ENCODE results near the gene CACNA2D4. TPM values are rescaled to one million over a fixed set of nuclear protein-coding genes. Genes with fewer than 3 reads are reported as not detected.
"Not testable (repeated sequence)": the region's sequence is repeated elsewhere in the genome, so short reads cannot be mapped to it uniquely, and the experiment has no call there.

Gene CACNA2D4
- total RNA-seq, 6 experiments from 2014 or later: 0.07 to 0.26 (median 0.23) TPM; not detected in 2

DNA sequence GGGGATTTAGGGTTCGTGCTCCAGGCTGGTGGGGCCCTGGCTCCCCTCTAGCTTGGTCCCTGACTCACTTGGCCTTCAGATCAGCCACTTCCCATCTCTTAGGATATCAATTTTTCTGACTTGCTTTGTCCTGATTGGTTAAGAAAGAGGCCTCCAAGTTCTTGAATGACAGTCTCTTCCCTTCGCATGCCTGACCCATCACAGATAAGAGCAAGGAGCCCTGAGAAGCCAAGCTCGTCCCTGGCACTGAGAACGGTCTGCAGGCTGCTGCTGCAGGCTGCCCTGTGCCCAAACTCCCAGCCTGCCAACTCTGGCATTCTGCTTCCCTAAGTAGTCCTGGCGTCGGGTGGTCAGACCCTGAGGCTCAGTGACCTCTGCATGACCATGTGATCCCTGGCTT lies 98.9 kb downstream of the CACNA2D4 start:
- Mint-ChIP-seq H3K27ac (no peak overlapping the region), H3K4me1 (ENCODE audit: low read depth) (no peaks in the 10 kb centered on the region), H3K4me3 (no peak overlapping the region), H3K27me3 (ENCODE audit: insufficient read depth) (peaks cover 78% of the 10 kb centered on the region), H3K36me3 (ENCODE audit: low read depth) (no peaks in the 10 kb centered on the region), H3K9me3 (no peaks in the 10 kb centered on the region)
- DNase-seq: no peak
- no peak for TF ChIP-seq CTCF (IDR thresholded peaks at IDR 0.05)

GRCh38 chr12:1819050-1819449 lies 99.4 kb downstream of the CACNA2D4 start:
- Mint-ChIP-seq H3K27ac (no peak overlapping the region), H3K36me3 (ENCODE audit: low read depth) (no peaks in the 10 kb centered on the region), H3K9me3 (no peaks in the 10 kb centered on the region), H3K27me3 (ENCODE audit: insufficient read depth) (peaks cover 81% of the 10 kb centered on the region), H3K4me1 (ENCODE audit: low read depth) (no peaks in the 10 kb centered on the region), H3K4me3 (no peak overlapping the region)
- no peak for DNase-seq
- TF ChIP-seq CTCF (IDR thresholded peaks at IDR 0.05): no peak

DNA sequence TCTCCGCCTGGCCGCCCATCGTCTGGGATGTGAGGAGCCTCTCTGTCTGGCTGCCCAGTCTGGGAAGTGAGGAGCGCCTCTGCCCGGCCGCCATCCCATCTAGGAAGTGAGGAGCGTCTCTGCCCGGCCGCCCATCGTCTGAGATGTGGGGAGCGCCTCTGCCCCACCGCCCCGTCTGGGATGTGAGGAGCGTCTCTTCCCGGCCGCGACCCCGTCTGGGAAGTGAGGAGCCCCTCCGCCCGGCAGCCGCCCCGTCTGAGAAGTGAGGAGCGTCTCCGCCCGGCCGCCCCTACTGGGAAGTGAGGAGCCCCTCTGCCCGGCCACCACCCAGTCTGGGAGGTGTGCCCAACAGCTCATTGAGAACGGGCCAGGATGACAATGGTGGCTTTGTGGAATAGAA lies 100.5 kb downstream of the CACNA2D4 start:
- not testable (repeated sequence) for H3K36me3 Mint-ChIP-seq (ENCODE audit: low read depth); H3K4me1 Mint-ChIP-seq (ENCODE audit: low read depth); H3K27ac Mint-ChIP-seq; H3K4me3 Mint-ChIP-seq; H3K9me3 Mint-ChIP-seq; DNase-seq
- H3K27me3 Mint-ChIP-seq (ENCODE audit: insufficient read depth): peaks cover 77% of the 10 kb centered on the region

DNA sequence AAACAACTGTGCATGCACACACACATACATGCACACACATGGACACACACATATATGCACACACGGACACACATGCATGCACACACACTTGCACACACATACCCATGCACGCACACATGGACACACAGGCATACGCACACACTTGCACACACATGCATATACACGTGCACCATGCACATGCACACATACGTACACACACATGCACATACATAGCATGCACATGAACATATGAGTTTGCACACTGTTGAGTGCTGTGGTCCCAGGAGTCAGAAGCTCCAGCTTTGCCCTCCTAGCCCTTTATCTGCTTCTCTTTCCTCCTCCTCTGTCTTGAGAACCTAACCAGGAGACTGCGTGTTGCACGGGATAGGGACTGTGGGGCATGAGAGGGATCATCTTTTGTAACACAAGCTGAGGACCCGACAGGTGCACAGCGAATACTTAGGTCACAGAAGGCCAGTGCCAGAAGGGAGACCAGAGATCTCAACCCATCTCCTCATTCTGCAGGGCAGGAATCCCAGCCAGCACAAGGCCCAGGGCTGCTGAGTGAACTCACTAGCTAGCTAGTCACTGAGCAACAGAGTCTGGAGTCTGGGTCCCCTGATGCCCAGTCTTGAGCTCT lies 101.6 kb downstream of the CACNA2D4 start:
- Mint-ChIP-seq H3K27me3 (ENCODE audit: insufficient read depth) (peaks cover 73% of the 10 kb centered on the region), H3K9me3 (no peaks in the 10 kb centered on the region), H3K27ac (no peak overlapping the region), H3K4me3 (no peak overlapping the region), H3K4me1 (ENCODE audit: low read depth) (0 out of 2 replicates have a peak, but pooled peaks cover 5% of the 10 kb centered on the region), H3K36me3 (ENCODE audit: low read depth) (no peaks in the 10 kb centered on the region)
- TF ChIP-seq CTCF (IDR thresholded peaks at IDR 0.05): no peak
- no peak for DNase-seq

DNA sequence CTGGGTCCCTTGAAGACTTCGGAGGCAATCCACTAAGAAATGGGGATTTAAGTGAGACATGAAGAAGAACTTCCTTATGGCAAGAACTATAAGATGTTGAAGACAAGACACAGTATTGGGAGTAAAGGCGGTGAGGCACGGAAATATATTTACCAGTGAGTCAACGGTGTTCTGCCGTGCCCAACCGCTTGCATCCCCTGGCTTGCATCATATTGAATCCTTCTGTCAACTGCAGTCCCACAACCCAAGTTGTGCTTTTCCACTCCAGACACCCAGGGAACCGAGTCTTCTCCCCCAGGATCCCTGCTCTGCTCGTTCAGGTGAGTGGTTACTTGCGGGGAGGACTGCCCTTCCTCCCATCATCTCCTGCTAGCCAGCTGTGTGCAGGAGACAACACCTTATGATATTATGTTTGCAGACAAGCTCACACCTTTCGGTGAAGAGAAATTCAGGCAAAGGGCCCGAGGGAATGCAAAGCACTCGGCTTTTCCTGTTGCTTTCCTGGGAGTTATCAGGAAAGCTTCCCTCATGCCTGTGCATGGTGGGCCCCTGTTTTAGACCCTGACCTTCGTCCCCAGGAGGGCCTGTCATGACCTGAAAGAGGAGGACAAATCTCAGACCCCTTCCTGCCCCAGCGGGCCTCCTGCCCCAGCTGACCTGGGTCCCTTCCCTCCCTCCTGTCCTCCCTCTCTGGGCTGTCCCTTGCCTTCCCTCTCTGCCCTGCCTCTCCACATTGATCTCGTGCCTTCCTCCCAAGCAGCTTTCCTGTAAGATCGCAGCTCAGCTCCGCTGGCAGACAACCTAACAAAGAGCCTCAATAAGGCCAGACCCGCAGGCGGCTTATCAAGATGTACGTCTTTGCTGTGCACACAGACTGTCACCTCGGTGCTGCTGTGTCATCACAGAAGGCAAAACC lies 102.4 kb downstream of the CACNA2D4 start:
- Mint-ChIP-seq H3K4me3 (no peak overlapping the region), H3K27ac (no peak overlapping the region), H3K27me3 (ENCODE audit: insufficient read depth) (peaks cover 72% of the 10 kb centered on the region), H3K9me3 (no peaks in the 10 kb centered on the region), H3K4me1 (ENCODE audit: low read depth) (0 out of 2 replicates have a peak, but pooled peaks cover 5% of the 10 kb centered on the region), H3K36me3 (ENCODE audit: low read depth) (no peaks in the 10 kb centered on the region)
- DNase-seq: no peak
- no peak for TF ChIP-seq CTCF (IDR thresholded peaks at IDR 0.05)

- DNase-seq: no peak
- Mint-ChIP-seq H3K9me3 (no peaks in the 10 kb centered on the region), H3K27me3 (ENCODE audit: insufficient read depth) (peaks cover 68% of the 10 kb centered on the region), H3K36me3 (ENCODE audit: low read depth) (no peaks in the 10 kb centered on the region), H3K27ac (no peak overlapping the region), H3K4me3 (no peak overlapping the region), H3K4me1 (ENCODE audit: low read depth) (0 out of 2 replicates have a peak, but pooled peaks cover 5% of the 10 kb centered on the region)
- no peak for TF ChIP-seq CTCF (IDR thresholded peaks at IDR 0.05)
Measured at GRCh38 chr12:1815108-1815507, 103.3 kb downstream of the CACNA2D4 start.
